OCI-LY7 (cell line): ENCODE results near the gene ZDHHC3.

Experiments
- EZH2phosphoT487 ChIP-seq: fragments of 200-600 bp; sonication (generic); IDR thresholded peaks from 2 replicates; pipeline ENCODE4 v1.6.1; 2018; ENCODE audit warnings: low read depth, borderline replicate concordance, mild to moderate bottlenecking, mixed run types, antibody characterized with exemption, low read length, moderate library complexity, mixed read lengths
- TF ChIP-seq, protein P1 (sequence below): fragments of 200-600 bp; sonication (generic); conservative IDR thresholded peaks from 2 replicates; pipeline ENCODE4 v1.5.1; 2014; ENCODE audit warnings: mild to moderate bottlenecking, antibody characterized with exemption, low read length, moderate library complexity, mixed read lengths

DNA sequence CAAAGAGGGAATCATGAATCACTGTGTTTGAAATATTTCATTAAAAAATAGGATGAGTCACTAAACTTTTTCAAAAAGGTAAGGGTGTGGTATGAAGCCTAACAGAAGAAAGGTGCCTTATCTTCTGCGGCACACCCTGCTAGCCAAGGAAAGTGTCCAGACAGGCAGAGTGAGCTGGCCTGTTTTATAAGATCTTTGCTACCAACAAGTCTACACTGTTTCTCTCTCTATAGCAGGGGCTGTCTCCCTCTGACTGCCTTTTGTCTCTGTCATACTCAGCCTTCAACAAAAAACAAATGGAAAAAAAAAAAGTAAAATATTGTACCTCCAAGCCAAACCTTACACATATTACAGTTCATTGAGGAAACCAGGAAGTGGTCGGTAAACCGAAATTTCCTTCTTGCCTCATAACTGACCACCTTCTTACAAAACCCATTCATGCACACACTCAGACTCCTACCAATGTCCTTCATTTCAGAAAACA, 9.1 kb downstream of the ZDHHC3 start:
- TF ChIP-seq, protein P1, sequence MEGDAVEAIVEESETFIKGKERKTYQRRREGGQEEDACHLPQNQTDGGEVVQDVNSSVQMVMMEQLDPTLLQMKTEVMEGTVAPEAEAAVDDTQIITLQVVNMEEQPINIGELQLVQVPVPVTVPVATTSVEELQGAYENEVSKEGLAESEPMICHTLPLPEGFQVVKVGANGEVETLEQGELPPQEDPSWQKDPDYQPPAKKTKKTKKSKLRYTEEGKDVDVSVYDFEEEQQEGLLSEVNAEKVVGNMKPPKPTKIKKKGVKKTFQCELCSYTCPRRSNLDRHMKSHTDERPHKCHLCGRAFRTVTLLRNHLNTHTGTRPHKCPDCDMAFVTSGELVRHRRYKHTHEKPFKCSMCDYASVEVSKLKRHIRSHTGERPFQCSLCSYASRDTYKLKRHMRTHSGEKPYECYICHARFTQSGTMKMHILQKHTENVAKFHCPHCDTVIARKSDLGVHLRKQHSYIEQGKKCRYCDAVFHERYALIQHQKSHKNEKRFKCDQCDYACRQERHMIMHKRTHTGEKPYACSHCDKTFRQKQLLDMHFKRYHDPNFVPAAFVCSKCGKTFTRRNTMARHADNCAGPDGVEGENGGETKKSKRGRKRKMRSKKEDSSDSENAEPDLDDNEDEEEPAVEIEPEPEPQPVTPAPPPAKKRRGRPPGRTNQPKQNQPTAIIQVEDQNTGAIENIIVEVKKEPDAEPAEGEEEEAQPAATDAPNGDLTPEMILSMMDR: no peak
- TF ChIP-seq EZH2phosphoT487: no peak
